Sigmoid colon (tissue), 4 donors: Measurements from ENCODE around the gene SAYSD1.

Source experiments
- CTCF ChIP-seq, 4 experiments: fragments of 450-650 bp in 3 of 4; fragments of 200-600 bp in 1 of 4; IDR thresholded peaks; one replicate each; pipeline ENCODE4 v1.5.1; 2016 to 2019; ENCODE audit warnings: antibody characterized with exemption in 4 of 4, mild to moderate bottlenecking in 3 of 4, moderate library complexity in 2 of 4
- POLR2A ChIP-seq, 2 donors: fragments of 450-650 bp; IDR thresholded peaks; one replicate each; pipeline ENCODE4 v1.6.1; 2016; ENCODE audit warnings: antibody characterized with exemption in 2 of 2, mild to moderate bottlenecking in 2 of 2, moderate library complexity in 2 of 2
- POLR2AphosphoS5 ChIP-seq, 4 donors: sonication (generic); formaldehyde crosslinking; IDR thresholded peaks; one replicate each; pipeline ENCODE4 v1.6.1; 2017; ENCODE audit warnings: antibody characterized with exemption in 4 of 4

GRCh38 chr6:39091220-39091619, 23.8 kb downstream of the SAYSD1 start:
- TF ChIP-seq CTCF (IDR thresholded peaks at IDR 0.05) (no peak), POLR2A (IDR thresholded peaks at IDR 0.05) (no peak), POLR2AphosphoS5 (IDR thresholded peaks at IDR 0.05) (no peak)
